Erythroblast (primary cell): Measurements from ENCODE around the gene GABBR2.

Source experiments
- GATA1 ChIP-seq: IDR thresholded peaks from 2 replicates; pipeline ENCODE4 v1.6.1; 2011; ENCODE audit warnings: low read depth, mild to moderate bottlenecking, control low read depth, low read length, moderate library complexity
- POLR2A ChIP-seq: IDR thresholded peaks from 2 replicates; pipeline ENCODE4 v1.6.1; 2011; ENCODE audit warnings: mild to moderate bottlenecking, low read length

- TF ChIP-seq POLR2A (no peak), GATA1 (no peak)
Observed at GRCh38 chr9:98415782-98416181, 293.0 kb downstream of the GABBR2 start.
